Keratinocyte (primary cell): Measurements from ENCODE around the gene SOCS1. TPM values are rescaled to one million over a fixed set of nuclear protein-coding genes. Genes with fewer than 3 reads are reported as not detected.

ENCODE experiments used
- DNase-seq: peaks from one replicate; pipeline ENCODE4 v3.0.0-alpha.2; 2011; ENCODE audit warnings: low read depth, missing footprints, low spot score
- FAIRE-seq: peaks from 2 replicates; lab custom pipeline; 2011; peaks lifted over from hg19 to GRCh38; lab: Jason Lieb, UNC
- H2AFZ ChIP-seq: 2 replicates; pipeline ENCODE4 v1.6.0; 2012; ENCODE audit warnings: low read length, control low read depth, inconsistent platforms; ENCODE audit not compliant: control insufficient read depth
- H3K27ac ChIP-seq: 2 replicates; pipeline ENCODE4 v1.5.1; 2011; ENCODE audit warnings: low read length; ENCODE audit not compliant: control insufficient read depth, insufficient read depth
- H3K27me3 ChIP-seq: 3 replicates; pipeline ENCODE4 v1.6.0; 2011; ENCODE audit warnings: low read length; ENCODE audit not compliant: control insufficient read depth, insufficient read depth; ENCODE audit errors: extremely low read depth
- H3K36me3 ChIP-seq, 2 experiments: 2 replicates in 1 of 2; 3 replicates in 1 of 2; pipeline ENCODE4 v1.5.1; 2011; ENCODE audit warnings: low read length in 2 of 2, mild to moderate bottlenecking in 1 of 2; ENCODE audit not compliant: control insufficient read depth in 2 of 2, insufficient read depth in 2 of 2; ENCODE audit errors: extremely low read depth in 1 of 2
- H3K4me1 ChIP-seq: 3 replicates; pipeline ENCODE4 v1.5.1; 2011; ENCODE audit warnings: low read length; ENCODE audit not compliant: control insufficient read depth, insufficient read depth; ENCODE audit errors: extremely low read depth
- H3K4me2 ChIP-seq: 3 replicates; pipeline ENCODE4 v1.6.0; 2011; ENCODE audit warnings: low read depth, low read length; ENCODE audit not compliant: control insufficient read depth, insufficient read depth; ENCODE audit errors: extremely low read depth
- H3K4me3 ChIP-seq, 3 experiments: fragments of 200-600 bp in 1 of 3; sonication (generic) in 1 of 3; 2 replicates in 2 of 3; 3 replicates in 1 of 3; pipeline ENCODE4 v1.5.1; 2011 to 2016; ENCODE audit warnings: low read length in 3 of 3, mild to moderate bottlenecking in 3 of 3, control low read depth in 2 of 3, inconsistent platforms in 1 of 3, low read depth in 1 of 3, mixed read lengths in 1 of 3, mixed run types in 1 of 3, moderate library complexity in 1 of 3; ENCODE audit not compliant: control insufficient read depth in 2 of 3, insufficient read depth in 2 of 3; ENCODE audit errors: extremely low read depth in 1 of 3
- H3K79me2 ChIP-seq: 2 replicates; pipeline ENCODE4 v1.6.0; 2012; ENCODE audit warnings: low read length; ENCODE audit not compliant: control insufficient read depth, insufficient read depth
- H3K9ac ChIP-seq: 3 replicates; pipeline ENCODE4 v1.6.0; 2011; ENCODE audit warnings: low read length; ENCODE audit not compliant: control insufficient read depth, insufficient read depth; ENCODE audit errors: extremely low read depth
- H3K9me1 ChIP-seq: 3 replicates; pipeline ENCODE4 v1.6.0; 2011; ENCODE audit warnings: low read length; ENCODE audit not compliant: control insufficient read depth, insufficient read depth; ENCODE audit errors: extremely low read depth
- H3K9me3 ChIP-seq: 2 replicates; pipeline ENCODE4 v1.5.1; 2012; ENCODE audit warnings: low read depth, low read length; ENCODE audit not compliant: control insufficient read depth
- H4K20me1 ChIP-seq: 3 replicates; pipeline ENCODE4 v1.6.0; 2011; ENCODE audit warnings: low read length; ENCODE audit not compliant: control insufficient read depth, insufficient read depth; ENCODE audit errors: extremely low read depth
- CTCF ChIP-seq, 3 experiments: IDR thresholded peaks in 1 of 3; conservative IDR thresholded peaks in 1 of 3; optimal IDR thresholded peaks in 1 of 3; 2 replicates in 2 of 3; 3 replicates in 1 of 3; pipeline versions ENCODE3 to v1.5.1; 2011; ENCODE audit warnings: low read length in 3 of 3, mild to moderate bottlenecking in 3 of 3, moderate library complexity in 2 of 3, control low read depth in 1 of 3, inconsistent platforms in 1 of 3; ENCODE audit not compliant: insufficient read depth in 2 of 3; ENCODE audit errors: extremely low read depth in 1 of 3
- EZH2 ChIP-seq: IDR thresholded peaks from one replicate; pipeline ENCODE4 v1.6.1; 2012; ENCODE audit warnings: inconsistent platforms, mild to moderate bottlenecking, low read length, moderate library complexity
- dilution Hi-C: fragments of 300-500 bp; cut with MboI; formaldehyde crosslinking; loops from one replicate; pipeline ENCODE4 v1.7.0; 2020; ENCODE audit warnings: low sequenced_read_pairs; ENCODE audit not compliant: extremely low pct_ligation_motif_present
- polyA plus RNA-seq, 5 experiments: library from polyadenylated mRNA; depleted of rRNA in 3 of 5; stranded (reverse) in 3 of 5; stranded (forward) in 1 of 5; unstranded in 1 of 5; fragments of >200 nt; gene quantifications; 1 replicate in 1 of 5; 2 replicates in 3 of 5; 3 replicates in 1 of 5; pipeline versions ENCODE4 v1.2.1 to v1.2.3, GENCODE V29; 2011 to 2012; ENCODE audit warnings: missing spikeins in 2 of 5, low read depth in 1 of 5, low replicate concordance in 1 of 5

The SOCS1 gene
- polyA plus RNA-seq, 1 donor (not counting 4 experiments of a cell fraction or from before 2014, with no cell fraction given) = 0.98 TPM

DNA sequence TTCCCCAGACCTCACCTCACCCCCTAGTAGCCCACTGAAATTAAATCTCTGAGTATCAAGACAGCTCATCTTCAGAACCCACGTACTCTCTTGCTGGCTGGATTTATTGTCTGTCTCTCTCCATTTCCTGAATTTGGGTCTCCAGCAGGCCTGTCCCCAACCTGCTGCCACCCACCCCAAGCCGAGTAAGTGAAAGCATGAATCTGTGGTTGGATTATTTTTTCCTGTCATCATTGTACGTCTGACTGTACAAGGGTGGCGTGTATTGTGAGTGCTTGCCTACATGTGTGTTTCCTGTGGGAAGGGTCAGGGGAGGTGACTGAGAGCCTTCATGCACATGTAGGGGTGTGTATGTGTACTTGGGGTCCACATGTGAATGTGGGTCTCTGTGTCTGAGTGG lies 7.7 kb upstream of the SOCS1 start:
- H3K4me2 ChIP-seq = no peak overlapping the region
- H2AFZ ChIP-seq = no peak overlapping the region
- dilution Hi-C loops = no loop called here
- no peaks in the 10 kb centered on the region for H3K9me3 ChIP-seq
- no peak overlapping the region for H3K27ac ChIP-seq
- no peaks in the 10 kb centered on the region for H4K20me1 ChIP-seq
- H3K9ac ChIP-seq = no peak overlapping the region
- H3K4me3 ChIP-seq = no peak overlapping the region
- H3K27me3 ChIP-seq = peaks cover 5% of the 10 kb centered on the region
- H3K9me1 ChIP-seq = no peaks in the 10 kb centered on the region
- H3K36me3 ChIP-seq = no peaks in the 10 kb centered on the region
- no peak for DNase-seq
- no peak for FAIRE-seq
- H3K4me1 ChIP-seq = no peaks in the 10 kb centered on the region
- TF ChIP-seq CTCF (optimal IDR thresholded peaks at IDR 0.05 in 1 of 3, IDR thresholded peaks at IDR 0.05 in 1 of 3, conservative IDR thresholded peaks at IDR 0.05 in 1 of 3; ENCODE audit: extremely low read depth in 1 of 3, insufficient read depth in 2 of 3, low read length in 3 of 3) = no peak
- no peak for TF ChIP-seq EZH2
- H3K79me2 ChIP-seq = no peaks in the 10 kb centered on the region

DNA sequence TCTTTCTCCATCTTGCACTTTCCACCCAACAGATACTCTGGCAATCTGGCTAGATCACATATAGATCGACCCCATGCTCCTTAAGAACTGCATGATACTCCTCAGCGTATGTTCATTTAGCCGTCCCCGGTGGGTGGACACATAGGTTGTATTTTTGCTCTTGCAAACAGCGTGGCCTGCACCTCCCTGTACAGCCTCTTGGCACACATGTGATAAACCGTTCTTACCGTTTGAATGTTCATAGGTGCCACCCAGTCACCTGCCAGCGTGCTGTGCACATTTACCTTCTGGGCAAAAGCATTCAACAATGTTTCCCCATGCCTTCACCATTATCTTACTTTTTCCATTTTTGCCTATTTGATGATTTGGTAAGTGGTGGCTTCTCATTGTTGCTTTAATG lies 6.9 kb upstream of the SOCS1 start:
- Histone ChIP-seq H3K27me3 (peaks cover 5% of the 10 kb centered on the region), H2AFZ (no peak overlapping the region), H3K9me1 (no peaks in the 10 kb centered on the region), H3K4me1 (no peaks in the 10 kb centered on the region), H3K36me3 (no peaks in the 10 kb centered on the region), H3K4me3 (no peak overlapping the region), H3K9me3 (no peaks in the 10 kb centered on the region), H3K27ac (no peak overlapping the region), H3K79me2 (no peaks in the 10 kb centered on the region), H4K20me1 (no peaks in the 10 kb centered on the region), H3K4me2 (no peak overlapping the region), H3K9ac (no peak overlapping the region)
- no peak for FAIRE-seq
- DNase-seq = no peak
- TF ChIP-seq EZH2 (no peak), CTCF (optimal IDR thresholded peaks at IDR 0.05 in 1 of 3, IDR thresholded peaks at IDR 0.05 in 1 of 3, conservative IDR thresholded peaks at IDR 0.05 in 1 of 3; ENCODE audit: extremely low read depth in 1 of 3, insufficient read depth in 2 of 3, low read length in 3 of 3) (no peak)
- dilution Hi-C loops = no loop called here
